ENCODE data around the gene ANKRD50.

The ANKRD50 gene, protein sequence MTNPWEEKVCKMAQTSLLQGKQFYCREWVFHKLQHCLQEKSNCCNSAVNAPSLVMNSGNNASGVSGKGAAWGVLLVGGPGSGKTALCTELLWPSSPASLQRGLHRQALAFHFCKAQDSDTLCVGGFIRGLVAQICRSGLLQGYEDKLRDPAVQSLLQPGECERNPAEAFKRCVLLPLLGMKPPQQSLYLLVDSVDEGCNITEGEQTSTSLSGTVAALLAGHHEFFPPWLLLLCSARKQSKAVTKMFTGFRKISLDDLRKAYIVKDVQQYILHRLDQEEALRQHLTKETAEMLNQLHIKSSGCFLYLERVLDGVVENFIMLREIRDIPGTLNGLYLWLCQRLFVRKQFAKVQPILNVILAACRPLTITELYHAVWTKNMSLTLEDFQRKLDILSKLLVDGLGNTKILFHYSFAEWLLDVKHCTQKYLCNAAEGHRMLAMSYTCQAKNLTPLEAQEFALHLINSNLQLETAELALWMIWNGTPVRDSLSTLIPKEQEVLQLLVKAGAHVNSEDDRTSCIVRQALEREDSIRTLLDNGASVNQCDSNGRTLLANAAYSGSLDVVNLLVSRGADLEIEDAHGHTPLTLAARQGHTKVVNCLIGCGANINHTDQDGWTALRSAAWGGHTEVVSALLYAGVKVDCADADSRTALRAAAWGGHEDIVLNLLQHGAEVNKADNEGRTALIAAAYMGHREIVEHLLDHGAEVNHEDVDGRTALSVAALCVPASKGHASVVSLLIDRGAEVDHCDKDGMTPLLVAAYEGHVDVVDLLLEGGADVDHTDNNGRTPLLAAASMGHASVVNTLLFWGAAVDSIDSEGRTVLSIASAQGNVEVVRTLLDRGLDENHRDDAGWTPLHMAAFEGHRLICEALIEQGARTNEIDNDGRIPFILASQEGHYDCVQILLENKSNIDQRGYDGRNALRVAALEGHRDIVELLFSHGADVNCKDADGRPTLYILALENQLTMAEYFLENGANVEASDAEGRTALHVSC (N-terminal part only)

DNA sequence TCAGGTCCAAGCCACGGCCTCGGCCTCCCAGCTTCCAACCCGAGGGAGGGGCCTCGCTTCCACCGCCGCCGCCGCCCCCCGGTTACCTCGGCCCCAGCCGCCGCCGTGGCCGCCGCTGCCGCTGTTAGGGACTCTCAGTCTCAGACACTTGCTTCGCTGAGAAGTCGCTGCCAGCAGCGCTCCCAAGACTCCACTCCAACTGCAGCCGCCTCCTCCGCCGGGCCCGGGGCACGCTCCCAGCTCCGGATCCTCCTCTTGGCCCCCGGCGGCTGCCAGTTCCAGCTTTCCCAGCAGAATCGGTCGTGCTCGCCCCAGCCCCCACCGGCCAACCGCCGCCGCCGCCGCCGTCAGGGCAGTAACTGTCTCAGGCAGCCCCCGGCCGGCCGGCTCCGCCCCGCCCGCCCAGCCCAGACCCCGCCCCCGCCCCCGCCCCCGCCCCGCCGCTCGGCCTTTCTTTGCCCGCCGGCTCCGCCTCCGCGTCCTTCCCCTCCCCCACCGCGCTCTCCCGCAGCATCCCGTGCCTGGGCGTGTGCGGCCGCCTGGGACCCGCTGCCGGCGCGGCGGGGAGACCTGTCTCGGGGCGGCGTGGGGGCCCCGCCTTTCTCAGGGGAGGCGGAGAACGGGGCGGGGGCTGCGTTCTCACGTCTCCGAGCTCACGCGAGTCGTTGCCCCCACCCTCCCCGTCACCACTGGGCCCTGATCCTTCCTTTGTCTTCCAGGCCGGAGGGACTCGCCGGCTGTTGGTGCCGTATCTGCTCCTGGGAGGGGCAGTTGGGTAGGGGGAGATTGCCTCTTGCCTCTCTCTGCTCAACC, at the start of gene ANKRD50:
Gene ANKRD50, minus strand, starts transcription at position 361 of the 813 bp plus-strand sequence. CDS start 2,221 bp downstream, outside the sequence.
- DNase-seq = peak; percentile 73 to 86

DNA sequence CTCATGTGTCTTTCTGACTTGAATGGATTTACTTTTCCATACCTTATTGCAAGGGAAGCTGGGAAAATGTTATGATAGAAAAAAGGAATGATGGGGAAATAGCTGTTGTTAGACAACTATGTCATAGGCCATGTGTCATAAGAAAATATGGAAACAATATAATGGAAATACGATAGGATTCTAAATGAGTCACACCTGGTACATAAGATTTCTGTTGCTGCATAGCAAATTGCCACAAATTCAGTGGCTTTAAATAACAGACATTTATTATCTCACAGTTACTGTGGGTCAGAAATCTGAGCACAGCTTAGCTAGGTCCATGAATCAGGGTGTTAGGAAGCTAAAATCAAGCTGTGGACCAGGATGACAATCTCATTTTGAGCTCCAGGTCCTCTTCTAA, 44.6 kb upstream of the ANKRD50 start:
- no peak for DNase-seq

DNA sequence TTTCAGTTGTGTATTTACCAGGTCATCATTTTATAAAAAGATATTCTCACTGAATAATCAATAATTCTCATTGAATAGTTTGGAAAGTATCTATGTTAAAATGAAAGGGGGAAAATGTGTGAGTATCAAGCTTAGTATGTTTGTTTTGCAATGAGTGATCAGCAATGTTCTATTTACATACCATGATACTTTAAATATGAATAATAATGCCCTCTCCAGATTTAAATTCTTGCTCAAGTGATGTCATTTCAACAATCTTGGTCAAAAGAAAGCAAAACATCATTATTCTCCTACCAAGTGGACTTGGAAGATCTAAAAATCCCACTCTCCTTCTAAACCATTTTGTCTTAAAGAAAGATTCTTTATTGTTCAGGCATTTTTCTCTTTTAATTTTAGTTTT, 42.1 kb upstream of the ANKRD50 start:
- no peak for DNase-seq

DNA sequence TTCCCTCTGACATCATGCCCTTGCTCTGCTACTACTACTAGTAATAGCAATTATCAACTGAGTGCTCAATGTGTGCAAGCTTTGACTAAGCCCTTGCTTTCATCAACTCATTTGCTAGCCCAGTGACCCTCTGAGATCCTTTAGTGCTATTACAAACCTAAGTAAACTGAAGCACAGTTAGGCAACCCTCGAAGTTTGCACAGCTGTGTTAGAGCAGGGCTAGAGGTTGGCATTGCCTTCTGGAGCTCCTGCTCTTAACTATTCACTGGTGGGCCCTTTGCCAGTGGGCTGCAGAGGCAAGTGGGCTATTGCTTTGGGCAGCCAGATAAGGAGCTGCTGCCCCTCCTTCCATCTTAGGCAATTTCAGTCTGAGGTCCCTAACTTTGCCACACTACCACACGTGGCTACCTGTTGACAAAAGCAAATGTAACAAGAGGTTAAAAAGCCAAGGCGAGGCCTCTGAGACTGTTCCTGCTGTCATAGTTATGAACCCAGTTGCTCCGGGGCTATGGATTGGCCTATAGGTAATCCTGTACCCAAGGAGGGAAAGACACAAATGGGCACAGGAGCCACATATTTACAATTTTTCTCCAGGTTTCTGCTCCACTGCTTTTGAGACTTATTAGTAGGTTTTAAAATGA, 41.5 kb upstream of the ANKRD50 start:
- DNase-seq = no peak

DNA sequence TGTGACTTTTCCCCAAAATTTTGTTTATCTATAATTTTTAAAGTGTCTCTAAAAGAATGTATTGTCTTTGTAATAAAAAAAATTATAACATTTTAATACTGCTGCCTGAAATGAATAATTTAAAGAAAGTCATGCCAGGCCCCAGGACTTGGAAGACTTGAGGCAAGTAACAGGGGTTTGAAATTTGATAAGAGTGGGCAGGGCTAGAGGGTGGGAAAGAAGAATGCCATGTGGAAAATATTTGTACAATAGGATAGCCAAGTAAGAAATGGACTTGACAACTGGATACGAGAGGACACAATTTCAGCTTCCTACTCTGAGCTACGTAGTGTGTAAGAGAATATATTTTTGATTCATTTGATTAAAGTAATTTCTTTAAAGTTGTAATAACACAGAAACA, 36.9 kb upstream of the ANKRD50 start:
- DNase-seq = no peak

DNA sequence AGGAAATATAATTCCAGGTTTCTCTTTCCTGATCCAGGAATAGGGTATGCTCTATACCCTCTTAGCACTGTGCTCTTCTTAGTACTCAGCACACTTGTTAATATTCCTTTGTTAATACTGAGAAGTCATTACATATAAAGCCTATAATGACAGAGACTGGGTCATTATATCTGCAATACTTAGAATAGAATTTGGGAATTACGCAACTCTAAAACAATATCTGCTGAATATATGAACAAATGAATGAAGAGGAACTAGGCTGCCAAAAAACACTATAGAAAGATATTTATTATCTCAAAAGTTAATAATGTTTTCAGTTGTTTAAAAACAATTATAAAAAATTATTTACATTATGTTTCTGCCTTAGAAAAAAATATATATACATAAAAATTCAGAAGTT, 36.4 kb upstream of the ANKRD50 start:
- DNase-seq = no peak

DNA sequence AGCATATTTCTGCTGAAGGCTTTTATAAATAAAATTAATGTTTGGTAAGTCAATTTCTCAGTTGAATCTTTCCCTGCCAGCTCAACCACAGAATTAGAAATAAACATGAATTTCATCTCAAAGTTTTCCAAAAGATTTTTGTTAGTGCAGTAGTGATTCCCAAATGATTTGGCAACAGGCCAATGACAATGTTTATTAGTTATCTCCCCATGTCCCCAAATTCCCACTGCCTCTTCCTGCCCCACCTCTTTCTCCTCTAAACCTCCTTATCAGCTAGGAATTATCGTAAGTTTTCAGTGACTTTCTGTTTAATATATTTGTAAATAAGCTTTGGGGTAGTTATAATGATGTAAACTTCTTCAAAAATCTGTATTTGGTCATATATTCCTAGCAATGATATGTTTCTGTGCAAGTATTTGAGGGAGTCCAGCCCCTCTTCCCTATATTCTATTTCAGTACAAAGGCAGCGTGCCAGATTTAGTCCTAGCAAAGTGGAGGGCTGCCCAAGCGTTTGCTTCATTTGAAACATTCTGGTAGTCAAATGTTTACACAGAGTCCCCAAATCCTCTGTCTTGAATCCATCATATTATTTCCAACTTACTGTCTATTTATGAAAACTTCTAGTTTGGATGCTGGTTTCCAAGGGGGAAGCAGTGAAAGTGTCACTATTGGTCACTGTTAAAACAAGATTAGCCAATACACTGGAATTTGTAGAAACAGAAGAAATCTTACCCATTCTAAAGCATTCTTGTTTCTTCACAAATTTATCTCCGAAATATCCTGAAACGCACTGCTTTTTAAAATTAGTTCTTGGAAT, 33.7 kb upstream of the ANKRD50 start:
- DNase-seq = no peak

DNA sequence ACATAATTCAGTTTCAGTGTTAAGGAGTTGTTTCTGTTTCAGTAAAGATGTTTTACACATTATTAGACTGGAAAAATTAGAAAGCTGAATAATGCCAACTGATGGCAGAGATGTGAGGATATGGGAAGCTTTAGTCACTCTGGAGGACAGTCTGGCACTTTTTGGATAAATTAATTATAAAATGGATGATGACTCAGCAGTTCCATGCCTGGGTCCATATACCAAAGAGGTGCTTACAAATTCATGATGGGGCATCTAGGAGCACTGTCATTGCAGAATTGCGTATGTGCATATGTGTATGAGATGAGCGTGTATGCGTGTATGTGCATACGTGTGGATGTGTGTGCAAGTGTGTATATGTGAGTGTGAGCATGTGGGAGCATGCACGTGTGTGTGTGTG, 31.2 kb upstream of the ANKRD50 start:
- DNase-seq = no peak

DNA sequence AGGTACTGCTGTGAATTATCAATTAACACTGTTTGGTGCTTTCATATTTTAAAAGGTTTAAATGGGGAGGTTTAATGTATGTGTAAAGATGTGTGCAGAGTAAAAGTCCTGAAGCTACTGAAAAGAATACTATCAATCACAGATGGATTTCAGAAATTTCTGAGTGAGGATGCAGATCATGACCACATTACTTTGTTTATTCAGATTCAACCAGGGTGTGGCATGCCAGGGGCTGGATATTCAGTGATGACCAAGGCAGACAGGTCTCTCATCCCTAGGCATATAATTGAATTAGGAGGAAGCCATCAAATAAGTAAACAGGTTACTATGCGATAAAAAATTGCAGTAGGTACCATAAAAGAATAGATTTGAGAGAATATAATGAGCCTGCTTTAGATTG, 28.0 kb upstream of the ANKRD50 start:
- DNase-seq = no peak

DNA sequence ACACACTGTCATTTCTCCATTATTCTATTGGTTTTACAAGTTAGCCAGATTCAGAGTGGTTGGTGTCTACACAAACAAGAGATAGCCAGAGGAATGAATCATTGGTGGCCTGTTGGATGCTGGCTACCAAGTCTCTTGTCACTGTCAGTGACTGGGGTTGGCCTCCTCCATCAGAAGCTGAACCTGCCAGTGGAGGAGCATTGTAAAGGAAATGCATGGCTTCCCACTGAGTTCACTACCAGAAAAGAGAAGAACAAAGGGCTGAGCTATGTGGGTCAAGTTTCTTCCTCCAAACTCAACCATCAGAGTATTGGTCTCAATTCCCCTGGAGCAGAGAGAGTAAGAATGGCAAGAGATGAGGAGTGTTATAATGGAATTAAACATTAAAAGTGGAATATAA, 26.5 kb upstream of the ANKRD50 start:
- no peak for DNase-seq

DNA sequence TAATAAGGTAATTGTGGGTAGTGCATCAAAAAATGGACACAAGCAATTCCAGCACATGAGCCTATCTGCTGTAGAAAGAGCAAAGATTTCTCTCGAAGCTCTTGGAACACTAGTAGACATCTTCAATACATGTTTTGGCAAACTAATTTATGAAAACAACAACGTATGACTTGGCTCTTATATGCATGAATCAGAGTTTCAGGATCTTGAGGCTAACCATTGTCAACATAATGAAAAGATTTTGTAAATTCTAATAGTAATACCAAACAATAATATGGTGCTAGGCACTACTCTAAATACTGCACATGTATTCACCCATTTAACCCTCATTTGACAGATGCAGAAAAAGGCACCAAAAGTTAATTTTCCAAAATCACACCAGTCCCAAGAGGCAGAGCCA, 25.1 kb upstream of the ANKRD50 start:
- DNase-seq = no peak

DNA sequence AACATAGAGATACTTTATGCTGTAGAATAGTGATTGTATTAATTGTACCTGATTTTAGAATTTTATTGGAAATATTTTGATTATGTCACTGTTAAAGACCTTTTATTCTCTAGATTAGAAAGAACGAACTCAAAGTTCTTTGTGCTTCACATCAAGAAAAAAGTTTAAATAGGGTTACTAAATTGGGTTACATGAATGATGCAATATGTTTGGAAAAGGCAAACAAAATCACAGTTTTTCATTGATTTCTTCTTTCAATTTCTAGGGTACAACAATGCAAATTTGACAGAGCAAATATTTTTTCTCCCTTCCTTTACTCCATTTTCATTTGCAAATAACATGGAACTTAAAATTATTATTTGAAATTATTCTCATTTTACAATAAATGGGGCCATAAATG, 24.0 kb upstream of the ANKRD50 start:
- DNase-seq = no peak

DNA sequence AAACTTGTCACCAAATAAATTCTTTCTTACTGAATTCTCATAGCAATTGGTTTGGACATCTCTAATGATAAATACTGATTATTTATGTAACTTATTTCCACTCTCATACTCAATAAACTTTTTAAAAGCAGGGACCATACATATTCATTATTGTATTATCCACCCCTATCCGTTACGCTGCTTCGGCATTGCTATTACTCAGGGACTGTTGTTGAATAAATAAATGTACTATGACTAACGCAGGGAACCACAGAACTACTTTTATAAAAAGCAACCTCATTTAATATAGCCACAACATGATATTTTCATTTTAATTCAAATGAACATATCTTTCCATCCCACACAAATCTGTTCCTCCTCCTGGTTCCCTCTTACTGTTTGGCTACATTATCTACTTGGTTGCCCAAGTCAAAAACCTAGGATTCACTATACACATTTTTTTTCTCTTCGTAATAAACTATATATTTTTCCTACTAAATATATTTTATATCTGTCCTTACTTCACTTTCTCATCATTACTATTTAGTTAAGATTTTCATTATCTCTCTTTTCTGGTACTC, 14.9 kb upstream of the ANKRD50 start:
- no peak for DNase-seq

DNA sequence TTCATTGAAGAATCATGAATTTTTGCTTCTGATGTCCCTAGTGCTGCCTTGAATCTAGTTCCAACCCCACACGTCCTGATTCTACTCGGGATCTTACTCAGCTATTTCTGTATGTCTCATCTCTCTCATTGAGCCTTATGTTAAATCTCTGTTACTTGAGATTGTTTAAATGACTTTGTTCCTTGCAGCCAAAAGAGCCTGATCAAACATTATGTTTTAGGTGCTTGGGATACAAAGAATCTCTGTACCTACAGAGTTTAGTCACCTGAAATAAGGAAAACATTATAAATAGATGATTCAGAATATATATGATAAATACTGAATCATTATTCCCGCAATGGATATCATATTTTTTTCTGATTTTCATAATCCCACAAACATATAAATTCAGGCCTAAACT, 13.7 kb upstream of the ANKRD50 start:
- no peak for DNase-seq

DNA sequence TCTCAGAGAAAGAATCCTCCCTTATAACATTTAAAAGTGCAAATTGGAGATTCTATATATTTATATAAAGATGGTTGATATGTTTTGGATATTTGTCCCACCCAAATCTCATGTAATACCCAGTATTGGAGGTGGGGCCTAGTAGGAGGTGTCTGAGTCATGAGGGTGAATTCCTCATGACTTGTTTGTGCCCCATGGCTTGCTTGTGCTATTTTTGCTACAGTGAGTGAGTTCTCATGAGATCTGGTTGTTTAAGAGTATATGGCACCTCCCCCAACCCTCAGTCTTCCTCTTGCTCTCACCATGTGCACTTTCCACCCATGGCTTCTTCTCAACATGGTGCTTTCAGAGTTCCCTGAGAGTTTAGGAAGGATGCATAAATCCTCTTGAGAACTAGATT, 9.5 kb upstream of the ANKRD50 start:
- no peak for DNase-seq

DNA sequence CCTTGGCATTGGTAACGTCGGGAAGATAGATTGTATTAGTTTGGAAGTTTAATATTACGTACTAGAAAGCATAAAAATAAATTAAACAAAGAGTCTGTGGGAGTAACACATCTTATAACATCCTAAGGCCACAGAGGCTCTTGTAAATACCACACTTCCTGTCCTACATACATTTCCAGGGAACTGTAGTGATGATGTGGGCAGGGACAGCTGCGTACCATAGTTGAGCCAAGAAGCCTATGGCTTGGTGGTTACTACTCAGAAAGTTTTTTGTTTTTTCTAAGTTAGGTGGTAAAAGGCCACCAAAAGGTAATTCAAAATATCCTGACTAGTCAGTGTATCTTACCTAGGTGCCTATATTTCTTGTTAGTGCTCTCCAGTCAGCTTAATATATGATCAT, 4.6 kb upstream of the ANKRD50 start:
- DNase-seq = no peak

DNA sequence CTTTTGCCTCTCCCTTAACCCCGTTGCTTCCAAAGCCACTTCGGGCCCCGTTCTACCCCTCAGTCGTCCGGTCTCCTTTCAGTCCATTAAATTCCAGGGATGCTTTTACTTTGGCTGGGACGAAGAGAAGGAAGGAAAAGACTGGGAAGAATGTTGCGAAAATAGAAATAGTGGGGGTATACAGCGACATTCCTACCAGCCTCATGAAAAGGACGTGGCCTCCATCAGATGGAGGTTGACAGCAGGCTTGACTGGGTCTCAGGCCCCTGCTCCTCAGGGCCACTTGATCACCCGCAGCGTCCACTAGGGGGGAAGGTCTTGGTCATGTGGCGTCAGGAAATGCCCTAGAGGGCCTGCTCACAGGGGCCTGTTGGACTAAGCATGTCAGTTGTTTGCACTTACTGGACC, 657 bp upstream of the ANKRD50 start:
- DNase-seq = peak in 1 of 2 donors; percentile 21

DNA sequence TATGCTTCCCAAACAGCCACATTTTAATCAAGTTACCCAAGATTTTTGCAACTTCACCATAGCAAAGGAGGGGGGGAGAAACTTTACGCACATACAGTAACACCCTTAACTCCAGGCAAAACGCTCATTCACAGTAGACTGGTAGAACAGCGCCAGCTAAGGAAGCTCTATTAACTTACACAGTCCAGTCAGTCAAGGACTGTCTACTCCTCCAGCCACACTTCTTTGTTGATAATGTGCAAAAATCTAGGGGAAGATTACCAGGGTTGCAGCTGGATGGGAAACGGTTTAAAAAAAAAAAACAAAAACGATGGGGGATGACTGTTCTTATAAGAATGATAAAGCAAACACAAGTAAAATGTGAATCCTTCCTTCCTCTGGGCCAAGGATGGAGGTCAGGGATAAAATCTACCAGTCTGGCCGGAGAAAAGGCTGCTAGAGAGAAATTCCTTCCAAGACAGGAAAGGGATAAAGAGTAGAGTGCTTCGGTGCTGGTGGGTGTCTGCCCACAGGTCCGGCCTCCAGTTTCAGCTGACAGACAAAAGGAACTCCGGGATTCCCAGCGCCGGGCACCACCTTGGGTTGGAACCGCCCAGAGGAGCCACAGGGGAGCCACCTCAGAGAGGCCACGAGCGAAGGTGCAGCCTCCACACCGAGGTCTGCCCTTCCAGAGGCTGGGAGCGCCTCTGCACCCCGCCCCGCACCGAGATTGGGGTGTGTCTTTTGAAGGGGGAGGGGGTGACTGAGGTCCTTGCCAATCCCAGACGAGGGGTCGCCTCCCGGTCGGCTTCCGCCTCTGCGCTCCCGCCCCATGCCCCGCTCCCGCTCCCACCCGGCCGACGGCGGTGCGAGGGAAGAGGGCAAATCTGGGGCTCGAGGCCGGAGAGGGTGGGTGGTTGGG, 811 bp downstream of the ANKRD50 start:
- peak in 1 of 2 donors; percentile 42 for DNase-seq

DNA sequence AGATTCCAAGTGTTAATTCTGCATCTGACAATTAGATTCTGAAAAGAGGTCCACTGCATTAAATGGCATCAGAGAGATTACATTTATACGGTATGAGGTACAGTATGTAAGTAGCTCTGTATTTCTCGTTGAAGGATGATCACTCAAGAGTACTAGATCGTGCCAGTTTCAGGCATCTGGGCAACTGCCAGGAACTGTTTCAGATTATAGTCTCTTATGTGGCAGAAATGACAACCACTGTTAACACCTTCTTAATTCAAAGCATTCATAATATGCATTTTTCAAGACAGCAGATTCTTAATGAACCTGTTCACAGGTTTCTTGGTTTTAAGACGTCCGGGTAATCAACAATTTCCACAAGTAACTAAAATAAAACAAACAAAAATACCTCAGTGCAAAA, 1.6 kb downstream of the ANKRD50 start:
- no peak for DNase-seq
